Endothelial cell of umbilical vein (primary cell): ENCODE data around the gene PLBD1. TPM values are rescaled to one million over a fixed set of nuclear protein-coding genes. Genes with fewer than 3 reads are reported as not detected.

Experiments
- BruUV-seq: library from RNA; stranded (reverse); fragments of 400-500 nt; replicated peaks from 2 replicates; lab custom pipeline; 2021; lab: Mats Ljungman, UMichigan
- CTCF ChIA-PET: fragments of 300-600, 350-600 bp; sonication (Branson Sonifier 250); formaldehyde crosslinking; loops from one replicate; lab custom pipeline; 2021; ENCODE audit warnings: antibody characterized with exemption, inconsistent platforms; lab: Charles Lee
- POLR2A ChIA-PET: fragments of 300-600, 350-600 bp; sonication (Branson Sonifier 250); formaldehyde crosslinking; loops from one replicate; lab custom pipeline; 2021; ENCODE audit warnings: antibody characterized with exemption, inconsistent platforms; lab: Charles Lee
- DNase-seq: peaks from one replicate; pipeline ENCODE4 v3.0.0-alpha.2; 2011; ENCODE audit warnings: low read depth, low spot score
- FAIRE-seq: peaks from 2 replicates; lab custom pipeline; 2011; peaks lifted over from hg19 to GRCh38; lab: Jason Lieb, UNC
- H2AFZ ChIP-seq: 2 replicates; pipeline ENCODE4 v1.6.0; 2012; ENCODE audit warnings: low read depth, low read length, control low read depth, inconsistent platforms
- H3K27ac ChIP-seq: 2 replicates; pipeline ENCODE4 v1.5.1; 2011; ENCODE audit warnings: low read depth, mild to moderate bottlenecking, control low read depth, low read length, moderate library complexity; ENCODE audit not compliant: insufficient read depth
- H3K27me3 ChIP-seq, 2 experiments: 2 replicates each; pipeline versions ENCODE4 v1.6.0 to v1.6.1; 2011; ENCODE audit warnings: low read length in 2 of 2, mixed read lengths in 1 of 2; ENCODE audit not compliant: control insufficient read depth in 2 of 2, insufficient read depth in 2 of 2
- H3K36me3 ChIP-seq, 2 experiments: 2 replicates in 1 of 2; 3 replicates in 1 of 2; pipeline ENCODE4 v1.5.1; 2011; ENCODE audit warnings: low read length in 2 of 2, mild to moderate bottlenecking in 1 of 2, moderate library complexity in 1 of 2; ENCODE audit not compliant: control insufficient read depth in 2 of 2, insufficient read depth in 2 of 2; ENCODE audit errors: extremely low read depth in 1 of 2
- H3K4me1 ChIP-seq: 3 replicates; pipeline ENCODE4 v1.5.1; 2011; ENCODE audit warnings: mild to moderate bottlenecking, low read length; ENCODE audit not compliant: control insufficient read depth, insufficient read depth; ENCODE audit errors: extremely low read depth
- H3K4me2 ChIP-seq: 2 replicates; pipeline ENCODE4 v1.6.1; 2011; ENCODE audit warnings: low read length, control low read depth, mixed read lengths; ENCODE audit not compliant: insufficient read depth
- H3K4me3 ChIP-seq, 3 experiments: fragments of 200-600 bp in 1 of 3; sonication (generic), shearing (Covaris generic) in 1 of 3; replicated peaks in 1 of 3; 2 replicates each; pipeline ENCODE4 v1.5.1; 2011 to 2016; ENCODE audit warnings: control low read depth in 3 of 3, low read length in 3 of 3, mild to moderate bottlenecking in 2 of 3, inconsistent platforms in 1 of 3, low read depth in 1 of 3, moderate library complexity in 1 of 3; ENCODE audit not compliant: insufficient read depth in 1 of 3
- H3K79me2 ChIP-seq: 2 replicates; pipeline ENCODE4 v1.6.0; 2012; ENCODE audit warnings: low read length, inconsistent platforms; ENCODE audit not compliant: control insufficient read depth, insufficient read depth
- H3K9ac ChIP-seq: replicated peaks from 2 replicates; pipeline ENCODE3; 2011; ENCODE audit warnings: low read length, control low read depth; ENCODE audit not compliant: insufficient read depth; ENCODE audit errors: extremely low read depth
- H3K9me1 ChIP-seq: replicated peaks from 3 replicates; pipeline ENCODE4 v1.6.0; 2011; ENCODE audit warnings: mild to moderate bottlenecking, low read length; ENCODE audit not compliant: control insufficient read depth, insufficient read depth; ENCODE audit errors: extremely low read depth
- H3K9me3 ChIP-seq: replicated peaks from 2 replicates; pipeline ENCODE4 v1.5.1; 2012; ENCODE audit warnings: low read length, inconsistent platforms; ENCODE audit not compliant: control insufficient read depth, insufficient read depth
- H4K20me1 ChIP-seq: replicated peaks from 2 replicates; pipeline ENCODE3; 2011; ENCODE audit warnings: mild to moderate bottlenecking, low read length; ENCODE audit not compliant: control insufficient read depth, insufficient read depth; ENCODE audit errors: extremely low read depth
- CTCF ChIP-seq, 2 donors: IDR thresholded peaks; 1 replicate in 1 of 2; 2 replicates in 1 of 2; pipeline ENCODE4 v1.5.1; 2011; ENCODE audit warnings: low read length in 2 of 2, mild to moderate bottlenecking in 2 of 2, moderate library complexity in 2 of 2, control low read depth in 1 of 2, inconsistent platforms in 1 of 2, low read depth in 1 of 2; ENCODE audit not compliant: insufficient read depth in 1 of 2; ENCODE audit errors: extremely low read depth in 1 of 2
- EZH2 ChIP-seq: IDR thresholded peaks from 2 replicates; pipeline ENCODE4 v1.6.1; 2012; ENCODE audit warnings: borderline replicate concordance, low read depth, mild to moderate bottlenecking, moderate library complexity, low read length, inconsistent platforms; ENCODE audit not compliant: severe bottlenecking
- GATA2 ChIP-seq: IDR thresholded peaks from 2 replicates; pipeline ENCODE4 v1.7.0; 2011; ENCODE audit warnings: low read depth, mild to moderate bottlenecking, moderate library complexity, mixed read lengths, low read length; ENCODE audit not compliant: insufficient read length, insufficient read depth
- JUN ChIP-seq: IDR thresholded peaks from 2 replicates; pipeline ENCODE4 v1.6.1; 2011; ENCODE audit warnings: borderline replicate concordance, low read depth; ENCODE audit not compliant: insufficient read length, insufficient read depth
- MAX ChIP-seq: IDR thresholded peaks from 2 replicates; pipeline ENCODE4 v1.6.1; 2011; ENCODE audit not compliant: insufficient read depth, insufficient read length
- MYC ChIP-seq: IDR thresholded peaks from one replicate; pipeline ENCODE4 v1.6.1; 2011; ENCODE audit warnings: mild to moderate bottlenecking, low read depth, low read length
- POLR2A ChIP-seq: IDR thresholded peaks from 2 replicates; pipeline ENCODE4 v1.6.1; 2012; ENCODE audit warnings: low read depth, mild to moderate bottlenecking, control low read depth, low read length
- dilution Hi-C: fragments of 300-500 bp; cut with MboI; formaldehyde crosslinking; loops from one replicate; pipeline ENCODE4 v1.15.0; 2019; ENCODE audit warnings: low sequenced_read_pairs; ENCODE audit not compliant: extremely low pct_ligation_motif_present
- intact Hi-C: fragments of 100-400 bp; cut with micrococcal nuclease; formaldehyde crosslinking; loops from one replicate; pipeline ENCODE4 v1.10.0; 2022
- polyA plus RNA-seq, 4 experiments: library from polyadenylated mRNA; depleted of rRNA in 3 of 4; stranded (reverse) in 3 of 4; unstranded in 1 of 4; fragments of >200 nt; gene quantifications; 2 replicates each; pipeline versions ENCODE4 v1.2.1 to v1.2.3, GENCODE V29; 2011 to 2012; ENCODE audit warnings: missing spikeins in 1 of 4
- total RNA-seq: library from RNA; stranded (reverse); gene quantifications from 2 replicates; pipeline ENCODE4 v1.2.3, GENCODE V29; 2021

PLBD1 gene
- total and polyA plus RNA-seq, 2 donors (not counting 3 experiments of a cell fraction or from before 2014, with no cell fraction given) = 0.04 TPM; not detected in 1

GRCh38 chr12:14482886-14483285, 84.8 kb downstream of the PLBD1 start:
- H3K9ac ChIP-seq = no peak overlapping the region
- POLR2A ChIA-PET = no interaction called here
- H3K4me1 ChIP-seq = no peaks in the 10 kb centered on the region
- H3K9me1 ChIP-seq = peaks cover 3% of the 10 kb centered on the region
- intact Hi-C loops (no loop called here), dilution Hi-C loops (no loop called here)
- CTCF ChIA-PET = no interaction called here
- H3K79me2 ChIP-seq = no peaks in the 10 kb centered on the region
- BruUV-seq = no TSS peak
- no peaks in the 10 kb centered on the region for H3K9me3 ChIP-seq
- H3K36me3 ChIP-seq = peaks cover 17 to 18% of the 10 kb centered on the region in 2 experiments
- H4K20me1 ChIP-seq = no peaks in the 10 kb centered on the region
- no peak overlapping the region for H3K27ac ChIP-seq
- DNase-seq (no peak), FAIRE-seq (no peak)
- H3K4me3 ChIP-seq = no peak overlapping the region
- TF ChIP-seq GATA2 (no peak), JUN (no peak), MAX (no peak), MYC (no peak), CTCF (IDR thresholded peaks at IDR 0.05; ENCODE audit: extremely low read depth in 1 of 2, insufficient read depth in 1 of 2, low read depth in 1 of 2, low read length in 2 of 2) (no peak), EZH2 (no peak), POLR2A (no peak)
- H3K4me2 ChIP-seq = no peak overlapping the region
- no peaks in the 10 kb centered on the region for H3K27me3 ChIP-seq
- H2AFZ ChIP-seq = no peak overlapping the region
